Body of pancreas (tissue), 4 donors: ENCODE results near the gene PRRG4.

ENCODE experiments used
- POLR2A ChIP-seq, 3 donors: fragments of 450-650 bp; IDR thresholded peaks; one replicate each; pipeline ENCODE4 v1.6.1; 2016; ENCODE audit warnings: antibody characterized with exemption in 3 of 3, mild to moderate bottlenecking in 2 of 3
- TF ChIP-seq, protein P1 (sequence below), 7 experiments: fragments of 450-650 bp in 4 of 7; fragments of 200-600 bp in 3 of 7; sonication (generic) in 3 of 7; IDR thresholded peaks; one replicate each; pipeline ENCODE4 v1.5.1; 2016 to 2019; ENCODE audit warnings: antibody characterized with exemption in 7 of 7

GRCh38 chr11:32888805-32889204, 59.1 kb downstream of the PRRG4 start:
- TF ChIP-seq POLR2A (IDR thresholded peaks at IDR 0.05): no peak
- TF ChIP-seq, protein P1, sequence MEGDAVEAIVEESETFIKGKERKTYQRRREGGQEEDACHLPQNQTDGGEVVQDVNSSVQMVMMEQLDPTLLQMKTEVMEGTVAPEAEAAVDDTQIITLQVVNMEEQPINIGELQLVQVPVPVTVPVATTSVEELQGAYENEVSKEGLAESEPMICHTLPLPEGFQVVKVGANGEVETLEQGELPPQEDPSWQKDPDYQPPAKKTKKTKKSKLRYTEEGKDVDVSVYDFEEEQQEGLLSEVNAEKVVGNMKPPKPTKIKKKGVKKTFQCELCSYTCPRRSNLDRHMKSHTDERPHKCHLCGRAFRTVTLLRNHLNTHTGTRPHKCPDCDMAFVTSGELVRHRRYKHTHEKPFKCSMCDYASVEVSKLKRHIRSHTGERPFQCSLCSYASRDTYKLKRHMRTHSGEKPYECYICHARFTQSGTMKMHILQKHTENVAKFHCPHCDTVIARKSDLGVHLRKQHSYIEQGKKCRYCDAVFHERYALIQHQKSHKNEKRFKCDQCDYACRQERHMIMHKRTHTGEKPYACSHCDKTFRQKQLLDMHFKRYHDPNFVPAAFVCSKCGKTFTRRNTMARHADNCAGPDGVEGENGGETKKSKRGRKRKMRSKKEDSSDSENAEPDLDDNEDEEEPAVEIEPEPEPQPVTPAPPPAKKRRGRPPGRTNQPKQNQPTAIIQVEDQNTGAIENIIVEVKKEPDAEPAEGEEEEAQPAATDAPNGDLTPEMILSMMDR (IDR thresholded peaks at IDR 0.05): no peak
